ENCODE results near the gene SLC25A21.

Gene SLC25A21

GRCh38 chr14:37203423-37203822 lies 31.0 kb upstream of the SLC25A21 start:
- TF ChIP-seq RAD21 (IDR thresholded peaks at IDR 0.05; ENCODE audit: low read depth) = no peak
- TF ChIP-seq TEAD4 (IDR thresholded peaks at IDR 0.05) = no peak
- TF ChIP-seq MAX (IDR thresholded peaks at IDR 0.05) = no peak
- TF ChIP-seq EGR1 (IDR thresholded peaks at IDR 0.05) = no peak
- TF ChIP-seq CREB1 (IDR thresholded peaks at IDR 0.05; ENCODE audit: low read depth) = no peak
- no peak for TF ChIP-seq NFIC (IDR thresholded peaks at IDR 0.05)

- no peak for TF ChIP-seq EGR1 (IDR thresholded peaks at IDR 0.05)
- no peak for TF ChIP-seq TCF12 (IDR thresholded peaks at IDR 0.05; ENCODE audit: low read depth)
- no peak for TF ChIP-seq CREB1 (IDR thresholded peaks at IDR 0.05; ENCODE audit: low read depth)
- no peak for TF ChIP-seq ZBTB7A (IDR thresholded peaks at IDR 0.05; ENCODE audit: low read depth)
- no peak for TF ChIP-seq CEBPB (IDR thresholded peaks at IDR 0.05)
- TF ChIP-seq NFIC (IDR thresholded peaks at IDR 0.05) = no peak
- TF ChIP-seq TEAD4 (IDR thresholded peaks at IDR 0.05) = no peak
- no peak for TF ChIP-seq FOXM1 (IDR thresholded peaks at IDR 0.05; ENCODE audit: borderline replicate concordance, low read depth)
- no peak for TF ChIP-seq MAX (IDR thresholded peaks at IDR 0.05)
- no peak for TF ChIP-seq REST (IDR thresholded peaks at IDR 0.05; ENCODE audit: low read depth)
These were observed 30.4 kb upstream of the SLC25A21 start for GRCh38 chr14:37202812-37203211.

GRCh38 chr14:37202265-37202664 lies 29.9 kb upstream of the SLC25A21 start:
- no peak for TF ChIP-seq NFIC (IDR thresholded peaks at IDR 0.05)
- TF ChIP-seq TCF12 (IDR thresholded peaks at IDR 0.05; ENCODE audit: low read depth) = no peak
- TF ChIP-seq TAF1 (IDR thresholded peaks at IDR 0.05; ENCODE audit: low read depth) = no peak
- no peak for TF ChIP-seq EP300 (IDR thresholded peaks at IDR 0.05; ENCODE audit: borderline replicate concordance)
- no peak for TF ChIP-seq CEBPB (IDR thresholded peaks at IDR 0.05)
- no peak for TF ChIP-seq MAX (IDR thresholded peaks at IDR 0.05)
- TF ChIP-seq ZBTB7A (IDR thresholded peaks at IDR 0.05; ENCODE audit: low read depth) = no peak
- TF ChIP-seq TEAD4 (IDR thresholded peaks at IDR 0.05) = no peak
- TF ChIP-seq RAD21 (IDR thresholded peaks at IDR 0.05; ENCODE audit: low read depth) = no peak

- TF ChIP-seq NFIC (IDR thresholded peaks at IDR 0.05) = no peak
- no peak for TF ChIP-seq CREB1 (IDR thresholded peaks at IDR 0.05; ENCODE audit: low read depth)
- TF ChIP-seq ZBTB7A (IDR thresholded peaks at IDR 0.05; ENCODE audit: low read depth) = no peak
- TF ChIP-seq RAD21 (IDR thresholded peaks at IDR 0.05; ENCODE audit: low read depth) = no peak
- no peak for TF ChIP-seq USF1 (IDR thresholded peaks at IDR 0.05)
- TF ChIP-seq REST (IDR thresholded peaks at IDR 0.05; ENCODE audit: low read depth) = no peak
- TF ChIP-seq YY1 (IDR thresholded peaks at IDR 0.05; ENCODE audit: low read depth) = no peak
- TF ChIP-seq TAF1 (IDR thresholded peaks at IDR 0.05; ENCODE audit: low read depth) = no peak
- no peak for TF ChIP-seq EGR1 (IDR thresholded peaks at IDR 0.05)
- no peak for TF ChIP-seq TCF12 (IDR thresholded peaks at IDR 0.05; ENCODE audit: low read depth)
- no peak for TF ChIP-seq CEBPB (IDR thresholded peaks at IDR 0.05)
- TF ChIP-seq TEAD4 (IDR thresholded peaks at IDR 0.05) = no peak
- TF ChIP-seq FOXM1 (IDR thresholded peaks at IDR 0.05; ENCODE audit: borderline replicate concordance, low read depth) = no peak
- TF ChIP-seq MAX (IDR thresholded peaks at IDR 0.05) = no peak
- no peak for TF ChIP-seq EP300 (IDR thresholded peaks at IDR 0.05; ENCODE audit: borderline replicate concordance)
These were observed 29.3 kb upstream of the SLC25A21 start for GRCh38 chr14:37201724-37202123.

- no peak for TF ChIP-seq YY1 (IDR thresholded peaks at IDR 0.05; ENCODE audit: low read depth)
- no peak for TF ChIP-seq USF1 (IDR thresholded peaks at IDR 0.05)
- no peak for TF ChIP-seq TAF1 (IDR thresholded peaks at IDR 0.05; ENCODE audit: low read depth)
- no peak for TF ChIP-seq TCF12 (IDR thresholded peaks at IDR 0.05; ENCODE audit: low read depth)
- TF ChIP-seq CREB1 (IDR thresholded peaks at IDR 0.05; ENCODE audit: low read depth) = no peak
- no peak for TF ChIP-seq NFIC (IDR thresholded peaks at IDR 0.05)
- no peak for TF ChIP-seq ZBTB7A (IDR thresholded peaks at IDR 0.05; ENCODE audit: low read depth)
- TF ChIP-seq CEBPB (IDR thresholded peaks at IDR 0.05) = no peak
- no peak for TF ChIP-seq TEAD4 (IDR thresholded peaks at IDR 0.05)
- TF ChIP-seq EGR1 (IDR thresholded peaks at IDR 0.05) = no peak
These were observed 26.5 kb upstream of the SLC25A21 start for GRCh38 chr14:37198907-37199306.

- TF ChIP-seq REST (IDR thresholded peaks at IDR 0.05; ENCODE audit: low read depth) = no peak
- TF ChIP-seq MAX (IDR thresholded peaks at IDR 0.05) = no peak
- TF ChIP-seq CEBPB (IDR thresholded peaks at IDR 0.05) = no peak
- no peak for TF ChIP-seq NFIC (IDR thresholded peaks at IDR 0.05)
- no peak for TF ChIP-seq CREB1 (IDR thresholded peaks at IDR 0.05; ENCODE audit: low read depth)
- no peak for TF ChIP-seq TAF1 (IDR thresholded peaks at IDR 0.05; ENCODE audit: low read depth)
- no peak for TF ChIP-seq TCF12 (IDR thresholded peaks at IDR 0.05; ENCODE audit: low read depth)
- no peak for TF ChIP-seq USF1 (IDR thresholded peaks at IDR 0.05)
- TF ChIP-seq YY1 (IDR thresholded peaks at IDR 0.05; ENCODE audit: low read depth) = no peak
- no peak for TF ChIP-seq FOXM1 (IDR thresholded peaks at IDR 0.05; ENCODE audit: borderline replicate concordance, low read depth)
- TF ChIP-seq TEAD4 (IDR thresholded peaks at IDR 0.05) = no peak
- no peak for TF ChIP-seq ZBTB7A (IDR thresholded peaks at IDR 0.05; ENCODE audit: low read depth)
- no peak for TF ChIP-seq EGR1 (IDR thresholded peaks at IDR 0.05)
- no peak for TF ChIP-seq RAD21 (IDR thresholded peaks at IDR 0.05; ENCODE audit: low read depth)
- TF ChIP-seq EP300 (IDR thresholded peaks at IDR 0.05; ENCODE audit: borderline replicate concordance) = no peak
These were observed 25.8 kb upstream of the SLC25A21 start for GRCh38 chr14:37198273-37198598.
